Measurements from ENCODE around the gene TMEM198.
A peak's percentile ranks its signal among the peaks of the same experiment; 100 is the strongest.

The TMEM198 gene

GRCh38 chr2:219498280-219499057, 45.4 kb upstream of the TMEM198 start, which contains the start of gene GMPPA:
Gene GMPPA (plus strand): TSS chr2:219498891. CDS start chr2:219499976, 1,085 bp downstream.
- Histone ChIP-seq H3K36me3 (ENCODE audit: control insufficient read depth, low read length) (no peaks in the 10 kb centered on the region), H3K9me2 (replicated peaks; ENCODE audit: control insufficient read depth, low read length) (no peaks in the 10 kb centered on the region), H3K79me2 (ENCODE audit: control insufficient read depth, low read length) (peaks cover 10% of the 10 kb centered on the region; the same call in 1 of the 2 replicates), H3K4me2 (ENCODE audit: low read length) (peak within 1 kb of the TSS; percentile 91), H3K4me3 (ENCODE audit: low read length) (peak within 1 kb of the TSS; percentile 86), H3K9me3 (ENCODE audit: control insufficient read depth, insufficient read depth, low read length) (no peaks in the 10 kb centered on the region), H4K20me1 (ENCODE audit: control insufficient read depth, insufficient read depth, low read depth, low read length) (no peaks in the 10 kb centered on the region), H3K4me1 (ENCODE audit: control insufficient read depth, low read length) (peaks cover 30% of the 10 kb centered on the region), H3F3A (ENCODE audit: control insufficient read depth, insufficient read depth) (no peaks in the 10 kb centered on the region), H3K27me3 (ENCODE audit: control insufficient read depth, low read length) (peaks cover 30% of the 10 kb centered on the region), H3K27ac (ENCODE audit: low read depth, low read length) (no peak within 1 kb of the TSS)
- TF ChIP-seq CTCF (IDR thresholded peaks at IDR 0.05; ENCODE audit: low read depth, low read length, poor library complexity, severe bottlenecking), result no peak
- TF ChIP-seq EZH2phosphoT487 (IDR thresholded peaks at IDR 0.05; ENCODE audit: borderline replicate concordance, low read length), result peak; percentile 0; the same call in 1 of the 2 replicates

GRCh38 chr2:219499058-219499307, 44.8 kb upstream of the TMEM198 start:
- H3K4me3 ChIP-seq (ENCODE audit: low read length), result peak overlapping the region; percentile 86
- no peak overlapping the region for H3K27ac ChIP-seq (ENCODE audit: low read depth, low read length)
- H3K27me3 ChIP-seq (ENCODE audit: control insufficient read depth, low read length), result peaks cover 30% of the 10 kb centered on the region

GRCh38 chr2:219499555-219499954, 44.3 kb upstream of the TMEM198 start:
- TF ChIP-seq EZH2phosphoT487 (IDR thresholded peaks at IDR 0.05; ENCODE audit: borderline replicate concordance, low read length) (no peak), CTCF (IDR thresholded peaks at IDR 0.05; ENCODE audit: low read depth, low read length, poor library complexity, severe bottlenecking) (no peak)
- Histone ChIP-seq H3K9me2 (replicated peaks; ENCODE audit: control insufficient read depth, low read length) (no peaks in the 10 kb centered on the region), H4K20me1 (ENCODE audit: control insufficient read depth, insufficient read depth, low read depth, low read length) (no peaks in the 10 kb centered on the region), H3K27me3 (ENCODE audit: control insufficient read depth, low read length) (peaks cover 30% of the 10 kb centered on the region), H3K9me3 (ENCODE audit: control insufficient read depth, insufficient read depth, low read length) (no peaks in the 10 kb centered on the region), H3K79me2 (ENCODE audit: control insufficient read depth, low read length) (peaks cover 10% of the 10 kb centered on the region; the same call in 1 of the 2 replicates), H3F3A (ENCODE audit: control insufficient read depth, insufficient read depth) (no peaks in the 10 kb centered on the region), H3K4me1 (ENCODE audit: control insufficient read depth, low read length) (peaks cover 30% of the 10 kb centered on the region), H3K4me2 (ENCODE audit: low read length) (peak overlapping the region; percentile 91), H3K27ac (ENCODE audit: low read depth, low read length) (no peak overlapping the region), H3K36me3 (ENCODE audit: control insufficient read depth, low read length) (no peaks in the 10 kb centered on the region), H3K4me3 (ENCODE audit: low read length) (peak overlapping the region; percentile 86)

More at GRCh38 chr2:219499058-219499307, 44.8 kb upstream of the TMEM198 start:
- no peaks in the 10 kb centered on the region for H3K9me2 ChIP-seq (replicated peaks; ENCODE audit: control insufficient read depth, low read length)
- H3K4me2 ChIP-seq (ENCODE audit: low read length), result peak overlapping the region; percentile 91
- no peaks in the 10 kb centered on the region for H3K9me3 ChIP-seq (ENCODE audit: control insufficient read depth, insufficient read depth, low read length)
- TF ChIP-seq CTCF (IDR thresholded peaks at IDR 0.05; ENCODE audit: low read depth, low read length, poor library complexity, severe bottlenecking) (no peak), EZH2phosphoT487 (IDR thresholded peaks at IDR 0.05; ENCODE audit: borderline replicate concordance, low read length) (no peak)
- H3F3A ChIP-seq (ENCODE audit: control insufficient read depth, insufficient read depth), result no peaks in the 10 kb centered on the region
- peaks cover 30% of the 10 kb centered on the region for H3K4me1 ChIP-seq (ENCODE audit: control insufficient read depth, low read length)
- H3K79me2 ChIP-seq (ENCODE audit: control insufficient read depth, low read length), result peaks cover 10% of the 10 kb centered on the region; the same call in 1 of the 2 replicates
- H3K36me3 ChIP-seq (ENCODE audit: control insufficient read depth, low read length), result no peaks in the 10 kb centered on the region
- H4K20me1 ChIP-seq (ENCODE audit: control insufficient read depth, insufficient read depth, low read depth, low read length), result no peaks in the 10 kb centered on the region

Measured in DOHH2 (cell line).